Measurements from ENCODE around the gene EEIG2.

DNA sequence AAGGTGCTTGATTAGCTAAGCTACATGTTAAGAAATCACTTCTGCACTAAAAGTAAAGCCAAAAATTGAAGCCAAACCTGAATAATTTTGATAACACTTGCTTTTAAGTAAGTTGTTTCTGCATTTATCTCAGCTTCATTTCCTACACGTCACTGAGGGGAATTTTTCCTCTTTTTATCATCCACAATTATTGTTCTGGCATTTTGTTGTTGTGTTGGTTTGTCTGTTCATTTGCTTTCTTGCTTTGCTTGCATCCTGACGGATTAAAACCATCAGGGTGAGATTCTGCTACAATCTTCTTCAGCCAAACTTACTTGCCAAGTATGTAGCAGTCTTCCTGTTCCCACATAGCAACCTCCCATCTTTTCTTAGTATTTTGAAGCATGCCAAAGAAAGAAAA lies 18.0 kb upstream of the EEIG2 start:
- TF ChIP-seq, protein P1, sequence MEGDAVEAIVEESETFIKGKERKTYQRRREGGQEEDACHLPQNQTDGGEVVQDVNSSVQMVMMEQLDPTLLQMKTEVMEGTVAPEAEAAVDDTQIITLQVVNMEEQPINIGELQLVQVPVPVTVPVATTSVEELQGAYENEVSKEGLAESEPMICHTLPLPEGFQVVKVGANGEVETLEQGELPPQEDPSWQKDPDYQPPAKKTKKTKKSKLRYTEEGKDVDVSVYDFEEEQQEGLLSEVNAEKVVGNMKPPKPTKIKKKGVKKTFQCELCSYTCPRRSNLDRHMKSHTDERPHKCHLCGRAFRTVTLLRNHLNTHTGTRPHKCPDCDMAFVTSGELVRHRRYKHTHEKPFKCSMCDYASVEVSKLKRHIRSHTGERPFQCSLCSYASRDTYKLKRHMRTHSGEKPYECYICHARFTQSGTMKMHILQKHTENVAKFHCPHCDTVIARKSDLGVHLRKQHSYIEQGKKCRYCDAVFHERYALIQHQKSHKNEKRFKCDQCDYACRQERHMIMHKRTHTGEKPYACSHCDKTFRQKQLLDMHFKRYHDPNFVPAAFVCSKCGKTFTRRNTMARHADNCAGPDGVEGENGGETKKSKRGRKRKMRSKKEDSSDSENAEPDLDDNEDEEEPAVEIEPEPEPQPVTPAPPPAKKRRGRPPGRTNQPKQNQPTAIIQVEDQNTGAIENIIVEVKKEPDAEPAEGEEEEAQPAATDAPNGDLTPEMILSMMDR (IDR thresholded peaks at IDR 0.05): no peak
- TF ChIP-seq POLR2A (IDR thresholded peaks at IDR 0.05): no peak
